HG02642 (cell line): ENCODE results near the gene S100Z.
A peak's percentile ranks its signal among the peaks of the same experiment; 100 is the strongest.
"Not testable (repeated sequence)": the region's sequence is repeated elsewhere in the genome, so short reads cannot be mapped to it uniquely, and the experiment has no call there.

ENCODE experiments used
- ATAC-seq: cut with Tn5 transposase; IDR thresholded peaks from one replicate; pipeline ENCODE4 v1.9.1; 2021; ENCODE audit warnings: mild to moderate bottlenecking; ENCODE audit not compliant: unreplicated experiment, poor library complexity

The S100Z gene

DNA sequence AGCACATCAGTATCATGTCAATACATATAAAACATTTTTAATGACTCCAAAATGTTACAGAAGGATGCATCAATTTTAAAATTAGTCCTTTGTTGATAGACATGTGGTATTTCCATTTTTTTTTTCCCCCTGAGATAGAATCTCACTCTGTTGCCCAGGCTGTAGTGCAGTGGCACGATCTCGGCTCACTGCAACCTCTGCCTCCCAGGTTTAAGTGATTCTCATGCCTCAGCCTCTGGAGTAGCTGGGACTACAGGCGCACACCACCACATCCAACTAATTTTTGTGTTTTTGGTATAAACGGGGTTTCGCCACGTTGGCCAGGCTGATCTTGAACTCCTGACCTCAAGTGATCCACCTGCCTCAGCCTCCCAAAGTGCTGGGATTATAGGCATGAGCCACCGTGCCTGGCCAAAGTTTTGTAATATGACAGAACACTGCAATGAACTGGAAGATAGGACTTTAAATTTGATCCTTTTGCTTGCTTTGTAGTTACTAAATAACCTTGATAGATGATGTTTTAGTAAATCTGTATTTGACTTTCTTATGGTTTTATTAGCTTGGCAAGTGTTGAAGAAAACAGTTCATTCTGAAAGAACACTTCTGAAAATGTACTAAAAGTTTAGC lies 27.6 kb upstream of the S100Z start:
- ATAC-seq = not testable (repeated sequence)

DNA sequence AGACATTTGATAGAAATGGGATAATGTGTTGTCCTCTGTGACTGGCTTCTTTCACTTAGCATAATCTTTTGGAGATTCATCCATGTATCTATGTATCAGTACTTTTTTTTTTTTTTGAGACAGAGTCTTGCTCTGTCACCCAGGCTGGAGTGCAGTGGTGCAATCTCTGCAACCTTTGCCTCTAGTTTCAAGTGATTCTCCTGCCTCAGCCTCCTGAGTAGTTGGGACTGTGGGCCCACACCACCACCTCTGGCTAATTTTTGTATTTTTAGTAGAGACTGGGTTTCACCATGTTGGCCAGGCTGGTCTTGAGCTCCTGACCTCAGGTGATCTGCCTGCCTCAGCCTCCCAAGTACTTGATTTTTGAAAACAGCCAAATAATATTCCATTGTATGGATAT lies 23.4 kb upstream of the S100Z start:
- ATAC-seq = not testable (repeated sequence)

DNA sequence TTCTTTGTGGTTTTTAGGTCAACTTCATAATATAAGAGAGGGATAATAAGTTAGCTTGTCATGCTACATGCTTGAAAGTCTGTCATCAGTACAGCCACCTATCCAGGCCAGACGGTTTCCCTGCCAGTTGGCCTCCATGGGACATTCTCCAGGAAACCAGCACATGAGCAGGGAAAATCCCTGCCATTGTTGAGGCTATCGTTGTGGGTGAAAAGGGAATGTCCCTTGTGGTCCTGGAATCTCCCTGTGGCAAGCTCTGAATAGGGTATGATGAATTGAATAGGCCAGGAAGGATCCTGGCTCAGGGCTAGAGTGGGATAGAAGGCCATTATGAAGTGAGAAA lies 18.7 kb upstream of the S100Z start:
- no peak for ATAC-seq

DNA sequence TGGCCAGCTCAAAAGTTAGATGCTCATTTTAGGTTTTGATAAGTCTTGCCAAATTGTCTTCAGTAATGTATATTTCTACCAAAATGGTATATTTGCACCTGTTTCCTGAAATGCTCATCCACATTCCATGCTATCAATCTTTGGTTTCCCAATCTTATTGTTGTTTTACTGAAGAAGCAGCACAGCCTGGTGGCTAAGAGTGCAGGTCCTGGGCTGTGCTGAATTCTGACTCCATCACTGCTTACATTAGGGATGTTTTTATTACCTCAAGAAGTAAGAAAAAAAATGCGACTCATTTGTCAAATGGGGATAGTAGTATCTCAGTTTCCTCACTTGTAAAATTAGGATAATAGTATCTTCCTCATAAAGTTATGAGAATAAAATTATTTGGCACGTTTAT lies 13.6 kb upstream of the S100Z start:
- ATAC-seq = no peak

DNA sequence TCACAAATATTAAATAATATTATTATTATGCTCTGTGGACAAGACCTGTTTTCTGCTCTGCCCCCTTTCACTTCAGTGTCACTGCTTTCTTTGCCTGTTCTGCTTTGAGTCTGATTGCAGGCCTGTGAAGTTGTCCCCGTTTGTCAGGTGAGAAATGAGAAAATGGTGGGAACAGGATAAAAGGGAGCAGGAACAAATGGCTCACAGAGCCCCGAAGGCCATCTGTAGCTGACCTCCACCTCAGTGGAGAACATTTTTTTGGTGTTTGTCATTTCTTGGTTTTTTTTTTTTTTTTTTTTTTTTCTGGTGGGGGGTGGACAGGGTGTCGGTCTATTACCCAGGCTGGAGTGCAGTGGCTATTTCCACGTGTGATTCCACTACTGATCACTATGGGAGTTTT lies 13.2 kb upstream of the S100Z start:
- no peak for ATAC-seq

DNA sequence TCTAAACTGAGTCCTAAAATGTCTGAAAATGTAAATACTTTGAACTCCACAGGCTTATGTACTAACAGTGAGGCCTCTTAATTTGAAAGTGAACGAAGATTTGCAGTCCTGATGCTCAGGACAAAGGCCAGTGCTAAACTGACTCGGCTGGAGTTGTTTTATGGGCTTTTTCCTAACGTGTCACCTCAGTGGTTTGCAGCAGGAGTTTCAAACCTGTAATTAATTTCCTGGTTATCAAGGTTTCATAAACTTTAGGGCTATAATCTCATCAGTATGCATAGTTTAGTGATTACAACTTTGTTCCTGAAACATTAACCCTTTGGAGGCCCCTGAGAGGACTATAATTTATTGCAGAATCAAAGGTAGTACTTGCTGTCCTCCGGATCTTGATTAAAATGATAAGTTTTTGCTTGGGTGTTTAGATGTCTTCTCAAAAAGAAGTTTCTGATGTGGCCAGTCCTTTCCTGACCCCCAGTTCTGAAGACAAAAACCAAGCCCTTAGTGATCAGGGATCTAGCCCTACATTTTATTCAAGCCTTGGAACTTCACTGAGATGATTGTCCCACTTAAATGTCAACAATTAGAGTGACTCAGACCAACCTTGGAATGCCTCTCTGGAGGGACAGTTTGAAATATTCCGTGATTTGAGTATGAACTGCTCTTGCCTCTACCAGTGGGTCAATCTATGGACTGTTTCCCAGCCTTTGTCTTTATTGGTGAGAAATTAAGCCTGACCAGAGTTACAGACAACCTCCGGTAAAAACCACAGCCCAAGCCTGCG lies 11.1 kb upstream of the S100Z start:
- ATAC-seq = no peak

DNA sequence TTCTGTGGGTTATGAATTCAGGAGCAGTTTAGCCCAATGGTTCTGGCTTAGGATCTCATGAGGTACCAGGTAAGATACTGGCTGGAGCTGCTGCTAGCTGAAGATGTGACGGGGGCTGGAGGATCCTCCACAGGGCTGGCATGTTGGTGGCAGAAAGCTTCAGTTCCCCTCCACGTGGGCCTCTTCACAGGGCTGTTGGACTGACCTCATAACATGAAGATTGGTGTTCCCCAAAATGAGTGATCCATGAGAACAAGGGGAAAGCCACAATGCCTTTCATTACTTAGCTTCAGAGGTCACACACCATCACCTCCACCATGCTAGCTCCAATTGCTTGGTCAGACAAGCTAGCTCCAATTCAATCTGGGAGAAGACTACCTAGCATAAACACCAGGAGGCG lies 8.5 kb upstream of the S100Z start:
- ATAC-seq = no peak

DNA sequence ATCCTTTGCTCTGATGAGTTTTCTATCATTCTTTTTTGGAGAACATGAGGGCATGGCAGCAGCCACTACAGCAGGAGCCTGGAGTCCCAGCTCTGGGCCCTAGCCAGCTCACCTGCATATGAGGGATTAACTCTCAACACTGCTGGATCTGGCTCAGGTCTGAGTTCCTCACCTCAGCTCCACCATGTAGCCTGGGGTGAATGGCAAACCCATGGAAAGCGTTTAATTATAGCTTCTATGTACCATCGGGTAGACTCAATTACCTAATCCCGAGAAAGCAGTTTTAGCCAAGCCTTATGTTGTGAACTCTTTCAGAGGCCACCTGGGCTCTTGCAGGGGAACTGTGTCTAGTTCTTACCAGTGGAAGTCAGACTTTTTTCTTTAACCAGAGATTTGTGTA lies 3.9 kb upstream of the S100Z start:
- ATAC-seq = no peak

DNA sequence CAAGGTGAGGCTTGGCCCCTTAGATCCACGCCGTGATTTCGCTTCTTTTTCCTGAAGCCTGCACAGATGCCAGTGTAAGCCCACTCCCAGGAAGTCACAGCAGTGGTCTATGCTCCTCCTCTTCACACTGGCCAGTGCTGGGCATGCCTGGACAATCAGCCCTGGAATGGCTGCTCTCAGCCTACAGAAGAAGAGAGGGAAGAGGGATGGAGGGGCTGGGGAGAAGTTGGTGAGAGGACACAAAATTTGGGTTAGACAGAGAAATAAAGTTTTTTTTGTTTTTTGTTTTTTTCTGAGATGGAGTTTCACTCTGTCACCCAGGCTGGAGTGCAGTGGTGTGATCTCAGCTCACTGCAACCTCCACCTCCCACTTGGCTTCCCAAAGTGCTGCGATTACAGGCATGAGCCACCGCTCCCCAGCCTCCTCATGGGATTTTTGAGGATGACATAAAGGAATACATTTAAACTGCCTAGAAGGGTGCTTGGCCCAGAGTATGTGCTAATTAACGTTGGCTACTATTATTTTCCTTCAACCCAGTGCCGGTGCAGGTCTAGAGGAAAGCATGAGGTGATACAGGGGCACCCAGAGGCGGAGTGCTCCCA lies 830 bp downstream of the S100Z start:
- no peak for ATAC-seq

DNA sequence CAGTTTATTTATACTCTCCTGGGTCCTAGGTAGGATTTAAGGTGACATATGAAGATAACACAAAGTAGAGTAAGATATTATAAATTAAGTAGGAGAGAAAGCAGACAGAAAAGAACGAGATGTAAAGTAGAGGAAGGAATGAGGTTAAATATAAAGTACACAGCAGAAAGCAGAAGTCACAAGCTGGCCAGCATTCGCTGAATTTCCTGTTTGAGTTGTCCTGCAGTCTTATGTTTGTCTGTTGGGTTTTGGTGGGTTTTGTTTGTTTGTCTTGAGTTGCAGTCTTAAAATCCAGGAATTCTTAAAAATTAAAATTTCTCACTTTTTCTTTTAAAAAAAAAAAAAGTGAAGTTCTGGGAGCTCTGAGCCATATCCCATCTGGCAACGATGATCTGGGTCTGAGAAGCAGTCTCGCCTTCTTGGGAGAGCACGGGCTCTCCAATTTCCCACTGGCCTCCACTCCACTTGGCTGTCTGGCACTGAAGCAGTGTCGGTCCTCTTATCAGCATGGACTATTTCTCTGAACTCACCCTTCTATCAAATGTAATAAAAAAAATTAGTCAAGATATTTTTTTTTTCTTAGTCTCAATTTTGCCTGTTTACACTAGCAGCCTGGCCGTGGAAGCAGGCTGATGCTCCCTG lies 2.0 kb downstream of the S100Z start:
- ATAC-seq = no peak

DNA sequence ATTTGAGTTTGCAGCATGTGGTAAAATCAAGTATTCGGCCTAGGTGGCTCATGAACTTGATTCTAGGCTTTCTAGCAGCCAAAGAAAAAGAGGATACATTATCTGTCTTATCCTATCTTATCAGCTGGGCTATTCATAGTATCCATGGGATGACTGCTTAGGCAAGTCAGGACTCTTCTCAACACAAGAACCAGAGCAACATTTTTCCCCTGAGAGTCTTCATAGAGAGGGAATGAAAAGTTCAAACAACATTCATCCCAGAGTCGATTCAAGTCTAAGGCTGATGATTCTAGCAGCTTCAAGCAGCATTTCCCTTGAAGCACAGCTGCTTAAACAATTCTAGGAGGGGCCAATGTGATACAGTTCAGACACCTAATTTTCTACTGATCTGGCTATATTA lies 3.0 kb downstream of the S100Z start:
- no peak for ATAC-seq

DNA sequence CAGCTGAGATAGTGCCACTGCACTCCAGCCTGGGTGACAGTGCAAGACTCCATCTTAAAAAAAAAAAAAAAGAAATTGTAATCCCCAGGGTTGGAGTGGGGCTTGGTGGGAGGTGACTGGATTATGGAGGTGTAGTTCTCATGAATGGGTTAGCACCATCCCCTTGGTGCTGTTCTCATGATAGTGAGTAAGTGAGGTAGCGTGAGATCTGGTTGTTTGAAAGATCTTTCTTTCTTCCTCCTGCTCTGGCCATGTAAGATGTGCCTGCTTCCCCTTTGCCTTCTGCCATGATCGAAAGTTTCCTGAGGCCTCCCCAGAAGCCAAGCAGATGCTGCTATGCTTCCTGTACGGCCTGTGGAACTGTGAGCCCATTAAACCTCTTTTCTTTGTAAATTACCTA lies 3.9 kb downstream of the S100Z start:
- not testable (repeated sequence) for ATAC-seq

DNA sequence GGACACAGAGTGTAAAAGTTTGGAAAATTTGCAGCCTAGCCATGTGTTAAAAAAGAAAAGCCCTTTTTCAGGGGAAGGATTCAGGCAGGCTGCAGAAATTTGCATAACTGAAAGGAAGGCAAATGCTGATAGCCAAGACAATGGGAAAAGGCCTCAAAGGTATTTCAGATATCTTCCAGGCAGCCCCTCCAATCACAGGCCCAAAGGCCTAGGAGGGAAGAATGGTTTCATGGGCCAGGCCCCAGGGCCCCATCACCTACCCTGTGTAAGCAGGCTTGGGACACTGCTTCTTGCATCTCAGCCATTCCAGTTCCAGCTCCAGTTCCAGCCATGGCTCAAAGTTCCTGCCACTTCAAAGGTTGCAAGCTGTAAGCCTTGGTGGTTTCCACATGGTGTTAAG lies 4.8 kb downstream of the S100Z start:
- ATAC-seq = no peak

DNA sequence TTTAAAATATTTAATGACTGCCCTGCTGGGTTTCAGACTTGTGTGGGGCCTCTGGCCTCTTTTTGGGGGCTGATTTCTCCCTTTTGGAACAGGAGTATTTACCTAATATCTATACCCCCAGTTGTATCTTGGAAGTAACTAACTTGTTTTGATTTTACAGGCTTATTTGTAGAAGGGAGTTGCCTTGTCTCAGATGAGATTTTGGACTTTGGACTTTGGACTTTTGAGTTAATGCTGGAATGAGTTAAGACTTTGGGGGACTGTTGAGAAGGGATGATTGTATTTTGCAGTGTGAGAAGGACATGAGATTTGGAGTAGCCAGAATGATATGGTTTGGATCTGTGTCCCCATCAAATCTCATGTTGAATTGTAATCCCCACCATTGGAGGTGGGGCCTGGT lies 5.7 kb downstream of the S100Z start:
- ATAC-seq = not testable (repeated sequence)

DNA sequence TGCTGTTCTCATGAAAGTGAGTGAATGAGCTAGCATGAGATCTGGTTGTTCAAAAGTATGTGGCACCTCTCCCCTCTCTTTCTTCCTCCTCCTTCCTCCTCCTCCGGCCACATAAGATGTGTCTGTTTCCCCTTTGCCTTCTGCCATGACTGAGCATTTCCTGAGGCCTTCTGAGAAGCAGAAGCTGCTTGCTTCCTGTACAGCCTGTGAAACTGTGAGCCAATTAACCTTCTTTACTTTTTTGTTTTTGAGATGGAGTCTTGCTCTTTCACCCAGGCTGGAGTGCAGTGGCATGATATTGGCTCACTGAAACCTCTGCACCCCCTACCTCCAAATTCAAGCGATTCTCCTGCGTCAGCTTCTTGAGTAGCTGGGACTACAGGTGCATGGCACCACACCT lies 6.1 kb downstream of the S100Z start:
- peak; percentile 56 for ATAC-seq

DNA sequence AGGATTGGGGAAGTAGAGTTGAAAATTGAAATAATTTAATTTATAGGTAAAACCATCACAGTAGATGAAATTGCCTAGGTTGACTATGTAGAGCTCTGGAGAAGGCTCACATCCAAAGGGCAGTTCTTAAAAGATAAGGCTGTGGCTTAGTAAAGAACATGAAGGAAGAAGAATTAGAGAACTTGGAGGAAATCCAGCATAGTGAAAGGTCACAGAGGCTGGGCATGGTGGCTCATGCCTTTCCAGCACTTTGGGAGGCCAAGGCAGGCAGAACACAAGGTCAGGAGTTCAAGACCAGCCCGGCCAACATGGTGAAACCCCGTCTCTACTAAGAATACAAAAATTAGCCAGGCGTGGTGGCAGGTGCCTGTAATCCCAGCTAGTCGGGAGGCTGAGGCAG lies 7.0 kb downstream of the S100Z start:
- not testable (repeated sequence) for ATAC-seq

DNA sequence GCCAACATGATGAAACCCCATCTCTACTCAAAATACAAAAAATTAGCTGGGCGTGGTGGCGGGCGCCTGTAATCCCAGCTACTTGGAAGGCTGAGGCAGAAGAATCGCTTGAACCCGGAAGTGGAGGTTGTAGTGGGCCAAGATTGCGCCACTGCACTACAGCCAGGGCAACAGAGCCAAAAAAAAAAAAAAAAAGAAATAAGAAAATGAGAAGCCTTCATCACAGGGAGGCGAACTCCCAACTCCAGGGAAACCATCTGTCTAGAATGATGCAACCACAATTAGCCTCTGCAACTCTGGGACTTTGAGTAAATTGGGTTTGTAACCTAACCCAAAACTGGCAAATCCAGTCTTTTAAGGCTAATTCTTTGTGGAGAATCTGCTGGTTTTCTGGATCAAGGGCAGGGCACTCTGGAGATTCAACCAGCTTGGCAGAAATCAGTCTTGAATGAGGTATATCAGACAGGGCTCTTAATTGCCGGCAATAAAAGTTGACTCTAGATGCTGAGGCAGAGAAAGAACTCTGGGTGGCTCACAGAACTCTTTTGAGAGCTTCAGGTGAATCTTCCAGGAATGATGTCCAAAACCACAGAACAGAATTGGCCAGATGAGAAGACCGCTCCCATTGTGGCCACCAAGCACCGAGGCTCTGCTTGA lies 9.9 kb downstream of the S100Z start:
- no peak for ATAC-seq

DNA sequence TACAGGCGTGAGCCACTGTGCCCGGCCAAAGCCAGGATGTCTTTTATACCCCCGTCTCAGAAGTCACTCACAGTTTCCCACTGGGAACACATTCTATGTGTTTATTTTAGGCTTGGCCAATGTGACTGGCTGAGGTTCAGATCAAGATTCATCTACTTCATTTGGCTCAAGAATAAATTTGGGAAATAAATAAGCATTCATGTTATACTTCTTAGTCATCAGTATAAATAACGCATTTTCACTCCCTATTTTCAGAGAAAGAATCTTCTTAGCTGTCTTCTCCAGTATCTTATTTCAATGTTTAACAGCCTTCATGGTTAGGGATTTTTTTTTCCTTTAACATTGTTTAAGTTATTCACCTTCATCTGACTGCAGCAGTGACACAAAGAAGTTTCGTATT lies 11.8 kb downstream of the S100Z start:
- ATAC-seq = no peak

DNA sequence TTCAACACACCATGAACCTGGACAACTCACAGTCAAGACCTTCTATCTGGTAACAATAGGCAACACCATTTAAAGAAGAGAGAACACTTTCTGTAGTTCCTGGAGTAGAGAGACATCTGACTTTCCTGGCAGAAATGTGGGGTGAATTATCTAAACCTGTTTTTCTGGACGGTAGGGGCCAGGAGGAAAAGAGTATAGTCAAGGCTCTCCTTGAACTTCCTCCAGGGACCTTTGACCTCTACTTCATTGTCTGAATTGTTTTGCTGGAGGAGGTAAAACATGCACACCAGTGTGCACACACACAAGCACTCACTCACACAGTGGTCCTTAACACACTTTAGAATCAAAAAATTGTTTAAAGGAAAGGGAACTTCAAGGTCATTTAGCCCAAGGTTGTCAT lies 13.2 kb downstream of the S100Z start:
- ATAC-seq = no peak

DNA sequence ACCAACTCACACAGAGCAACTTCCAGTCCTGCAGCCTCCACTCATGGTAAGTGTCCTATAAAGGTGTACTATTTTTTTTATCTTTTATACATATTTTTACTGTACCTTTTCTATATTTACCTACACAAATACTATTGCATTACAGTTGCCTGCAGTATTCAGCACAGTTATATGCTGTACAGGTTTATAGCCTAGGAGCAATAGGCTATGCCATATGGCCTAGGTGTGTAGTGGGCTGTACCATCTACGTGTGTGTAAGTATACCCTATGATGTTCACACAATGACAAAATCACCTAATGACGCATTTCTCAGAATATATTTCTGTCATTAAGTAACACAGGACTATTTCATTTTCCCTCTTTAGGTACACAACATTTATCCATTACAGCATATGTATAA lies 16.7 kb downstream of the S100Z start:
- no peak for ATAC-seq

DNA sequence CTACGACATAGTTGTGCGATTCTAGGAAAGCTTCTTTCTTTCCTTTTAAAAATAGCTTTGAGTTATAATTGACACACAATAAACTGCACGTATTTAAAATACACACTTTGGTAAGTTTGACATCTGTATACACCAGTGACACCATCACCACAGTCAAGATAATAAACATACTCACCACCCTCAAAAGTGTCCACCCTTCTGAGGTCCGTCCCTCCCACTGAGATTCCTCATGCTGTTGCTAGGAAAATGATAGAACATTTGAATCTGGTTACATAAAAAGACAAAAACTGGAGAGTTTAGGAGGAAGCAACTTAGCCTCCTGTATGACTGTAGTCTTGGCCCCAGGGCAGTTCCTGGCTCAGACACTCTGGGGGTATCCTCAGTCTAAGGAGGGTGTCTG lies 17.2 kb downstream of the S100Z start:
- ATAC-seq = no peak
